ENCODE measurements around the gene LPAR2. TPM values are rescaled to one million over a fixed set of nuclear protein-coding genes. Genes with fewer than 3 reads are reported as not detected.

The LPAR2 gene
- total and polyA plus RNA-seq, 2 of the 13 experiments (the other 11 are each of a cell fraction or from before 2014, with no cell fraction given), result 0.86 to 3.6 TPM

- Histone ChIP-seq H3K9me3 (ENCODE audit: low read length) (no peaks in the 10 kb centered on the region), H3K27me3 (ENCODE audit: control insufficient read depth in 1 of 2, insufficient read depth in 2 of 2, low read length in 2 of 2) (peaks cover 0 to 9% of the 10 kb centered on the region in 2 experiments; a peak in 3 of 5 replicates), H3K79me2 (ENCODE audit: insufficient read depth, low read length) (no peaks in the 10 kb centered on the region), H3K27ac (ENCODE audit: extremely low read length, insufficient read depth, low read length) (no peak overlapping the region), H3K4me3 (replicated peaks in 1 of 3; ENCODE audit: insufficient read depth in 1 of 3, low read depth in 2 of 3, low read length in 3 of 3) (no peak overlapping the region), H4K20me1 (ENCODE audit: insufficient read depth, low read length) (no peaks in the 10 kb centered on the region), H3K9ac (ENCODE audit: insufficient read depth, low read depth, low read length) (no peak overlapping the region), H3K36me3 (replicated peaks in 1 of 2; ENCODE audit: control insufficient read depth in 1 of 2, insufficient read depth in 2 of 2, low read length in 2 of 2) (no peaks in the 10 kb centered on the region), H3K4me2 (ENCODE audit: low read depth, low read length) (no peak overlapping the region), H3K4me1 (ENCODE audit: insufficient read depth, low read length) (no peaks in the 10 kb centered on the region), H2AFZ (ENCODE audit: low read length) (no peak overlapping the region)
- BruUV-seq (replicated peaks), result no TSS peak
- no peak for FAIRE-seq
- TF ChIP-seq TIGD3 (CRISPR knock-in tag; IDR thresholded peaks at IDR 0.05; ENCODE audit: borderline replicate concordance), result no peak
- no peak for TF ChIP-seq ZNF597 (CRISPR knock-in tag; IDR thresholded peaks at IDR 0.05)
- no peak for TF ChIP-seq ZNF317 (CRISPR knock-in tag; IDR thresholded peaks at IDR 0.05)
- no peak for TF ChIP-seq RFXAP (CRISPR knock-in tag; IDR thresholded peaks at IDR 0.05; ENCODE audit: borderline replicate concordance)
- no peak for TF ChIP-seq KMT2A (CRISPR knock-in tag; IDR thresholded peaks at IDR 0.05)
- TF ChIP-seq MZF1 (CRISPR knock-in tag; IDR thresholded peaks at IDR 0.05; ENCODE audit: borderline replicate concordance), result no peak
- DNase-seq (ENCODE audit: low spot score), result no peak
- in situ Hi-C loops (cut with HindIII; ENCODE audit: extremely low pct_ligation_motif_present, low pct_unique_long_range_greater_than_20kb) (no loop called here), intact Hi-C loops (cut with micrococcal nuclease; ENCODE audit: unreplicated experiment) (no loop called here)
- no peak for ATAC-seq
- 15% methylated on average over 5 of the region's 6 CpGs for WGBS (ENCODE audit: low lambda C conversion rate)
- POLR2A ChIA-PET, result no interaction called here
- CTCF ChIA-PET (ENCODE audit: low intra/inter-chr PET ratio, low total read pairs), result no interaction called here
Observed at GRCh38 chr19:19575411-19575810, 52.6 kb downstream of the LPAR2 start.

Other genes starting within 250 kb of the LPAR2 start
- gene GATAD2A, start 222.5 kb downstream of the LPAR2 start, total RNA-seq (2016; rRNA removed; fragmentation: Illumina TruSeq; extraction: Trizol), result 25.1 and 28.6 TPM in 2 replicates
- gene GATAD2A, start 222.5 kb downstream of the LPAR2 start, polyA plus RNA-seq (2011; rRNA removed), result 15.1 and 16.8 TPM in 2 replicates
- 0.71 and 0.86 TPM in 2 replicates for gene TSSK6, start 112.7 kb downstream of the LPAR2 start, total RNA-seq (2016; rRNA removed; fragmentation: Illumina TruSeq; extraction: Trizol)
- 1.2 and 2.0 TPM in 2 replicates for gene TSSK6, start 112.7 kb downstream of the LPAR2 start, polyA plus RNA-seq (2011; rRNA removed)
- 278 and 337 TPM in 2 replicates for gene NDUFA13, start 112.0 kb downstream of the LPAR2 start, total RNA-seq (2016; rRNA removed; fragmentation: Illumina TruSeq; extraction: Trizol)
- 366 and 368 TPM in 2 replicates for gene NDUFA13, start 112.0 kb downstream of the LPAR2 start, polyA plus RNA-seq (2011; rRNA removed)
- 0.32 and 0.89 TPM in 2 replicates for gene YJEFN3, start 99.3 kb downstream of the LPAR2 start, total RNA-seq (2016; rRNA removed; fragmentation: Illumina TruSeq; extraction: Trizol)
- 4.0 TPM in 2 replicates for gene YJEFN3, start 99.3 kb downstream of the LPAR2 start, polyA plus RNA-seq (2011; rRNA removed)
- 0.09 TPM in 1 of 2 replicates, not detected in the other for gene CILP2, start 90.0 kb downstream of the LPAR2 start, total RNA-seq (2016; rRNA removed; fragmentation: Illumina TruSeq; extraction: Trizol)
- 0.18 and 0.37 TPM in 2 replicates for gene CILP2, start 90.0 kb downstream of the LPAR2 start, polyA plus RNA-seq (2011; rRNA removed)
- gene PBX4, start 9.5 kb downstream of the LPAR2 start, total RNA-seq (2016; rRNA removed; fragmentation: Illumina TruSeq; extraction: Trizol), result not detected in 2 replicates
- not detected in 2 replicates for gene PBX4, start 9.5 kb downstream of the LPAR2 start, polyA plus RNA-seq (2011; rRNA removed)
- gene GMIP, start 15.4 kb upstream of the LPAR2 start, total RNA-seq (2016; rRNA removed; fragmentation: Illumina TruSeq; extraction: Trizol), result 1.3 and 1.8 TPM in 2 replicates
- 1.4 and 1.5 TPM in 2 replicates for gene GMIP, start 15.4 kb upstream of the LPAR2 start, polyA plus RNA-seq (2011; rRNA removed)
- gene ATP13A1, start 35.5 kb upstream of the LPAR2 start, total RNA-seq (2016; rRNA removed; fragmentation: Illumina TruSeq; extraction: Trizol), result 9.8 and 23.2 TPM in 2 replicates
- gene ATP13A1, start 35.5 kb upstream of the LPAR2 start, polyA plus RNA-seq (2011; rRNA removed), result 41.0 and 41.7 TPM in 2 replicates
- 28.9 and 35.3 TPM in 2 replicates for gene ZNF101, start 40.6 kb upstream of the LPAR2 start, total RNA-seq (2016; rRNA removed; fragmentation: Illumina TruSeq; extraction: Trizol)
- 10.9 and 12.9 TPM in 2 replicates for gene ZNF101, start 40.6 kb upstream of the LPAR2 start, polyA plus RNA-seq (2011; rRNA removed)
- gene ZNF14, start 104.9 kb upstream of the LPAR2 start, total RNA-seq (2016; rRNA removed; fragmentation: Illumina TruSeq; extraction: Trizol), result 6.2 and 8.8 TPM in 2 replicates
- 1.5 and 1.9 TPM in 2 replicates for gene ZNF14, start 104.9 kb upstream of the LPAR2 start, polyA plus RNA-seq (2011; rRNA removed)
- gene ZNF506, start 193.5 kb upstream of the LPAR2 start, total RNA-seq (2016; rRNA removed; fragmentation: Illumina TruSeq; extraction: Trizol), result not detected in 2 replicates
- gene ZNF506, start 193.5 kb upstream of the LPAR2 start, polyA plus RNA-seq (2011; rRNA removed), result 0.01 TPM in 1 of 2 replicates, not detected in the other
- gene ZNF253, start 237.7 kb upstream of the LPAR2 start, total RNA-seq (2016; rRNA removed; fragmentation: Illumina TruSeq; extraction: Trizol), result 10.6 and 12.8 TPM in 2 replicates
- 3.5 and 3.6 TPM in 2 replicates for gene ZNF253, start 237.7 kb upstream of the LPAR2 start, polyA plus RNA-seq (2011; rRNA removed)

Measured in HepG2 (cell line).